Trophoblast cell (in vitro differentiated cells and primary cell): ENCODE data around the gene TSPAN32.

ENCODE experiments used
- DNase-seq, 2 donors: peaks; one replicate each; pipeline ENCODE4 v3.0.0-alpha.2; 2016
- H2AFZ ChIP-seq: 2 replicates; pipeline ENCODE4 v1.6.1; 2013; ENCODE audit warnings: low read length, moderate library complexity, mild to moderate bottlenecking; ENCODE audit not compliant: insufficient read depth, poor library complexity
- H2AK5ac ChIP-seq: 2 replicates; pipeline ENCODE4 v1.6.1; 2013; ENCODE audit warnings: mild to moderate bottlenecking, low read length
- H2BK120ac ChIP-seq: 2 replicates; pipeline ENCODE4 v1.6.1; 2013; ENCODE audit warnings: low read length, mild to moderate bottlenecking, moderate library complexity; ENCODE audit not compliant: insufficient read depth, poor library complexity
- H2BK12ac ChIP-seq: 2 replicates; pipeline ENCODE4 v1.6.1; 2013; ENCODE audit warnings: mild to moderate bottlenecking, low read length, moderate library complexity
- H2BK5ac ChIP-seq: 2 replicates; pipeline ENCODE4 v1.6.1; 2013; ENCODE audit warnings: low read length, low read depth, moderate library complexity, mild to moderate bottlenecking; ENCODE audit not compliant: poor library complexity
- H3K14ac ChIP-seq: 2 replicates; pipeline ENCODE4 v1.6.1; 2013; ENCODE audit warnings: mild to moderate bottlenecking, low read length
- H3K18ac ChIP-seq: 2 replicates; pipeline ENCODE4 v1.6.1; 2013; ENCODE audit warnings: mild to moderate bottlenecking, low read length
- H3K23ac ChIP-seq: 2 replicates; pipeline ENCODE4 v1.6.1; 2013; ENCODE audit warnings: low read length
- H3K27ac ChIP-seq: 2 replicates; pipeline ENCODE4 v1.5.1; 2013; ENCODE audit warnings: low read depth, mild to moderate bottlenecking, inconsistent platforms, low read length, moderate library complexity
- H3K27me3 ChIP-seq: 2 replicates; pipeline ENCODE4 v1.6.1; 2013; ENCODE audit warnings: inconsistent platforms, mild to moderate bottlenecking, low read length, moderate library complexity; ENCODE audit not compliant: insufficient read depth
- H3K36me3 ChIP-seq, 2 experiments: 1 replicate in 1 of 2; 2 replicates in 1 of 2; pipeline ENCODE4 v1.6.1; 2013; ENCODE audit warnings: low read length in 2 of 2, mild to moderate bottlenecking in 2 of 2, moderate library complexity in 1 of 2; ENCODE audit not compliant: insufficient read depth in 2 of 2, control insufficient read depth in 1 of 2
- H3K4ac ChIP-seq: 2 replicates; pipeline ENCODE4 v1.6.1; 2013; ENCODE audit warnings: low read depth, mild to moderate bottlenecking, low read length, moderate library complexity
- H3K4me1 ChIP-seq, 2 experiments: 1 replicate in 1 of 2; 2 replicates in 1 of 2; pipeline ENCODE4 v1.6.1; 2013; ENCODE audit warnings: low read length in 2 of 2, mild to moderate bottlenecking in 2 of 2, moderate library complexity in 1 of 2; ENCODE audit not compliant: insufficient read depth in 2 of 2, control insufficient read depth in 1 of 2
- H3K4me2 ChIP-seq: 2 replicates; pipeline ENCODE4 v1.6.1; 2013; ENCODE audit warnings: inconsistent platforms, mild to moderate bottlenecking, low read length, moderate library complexity
- H3K4me3 ChIP-seq: 2 replicates; pipeline ENCODE4 v1.5.1; 2013; ENCODE audit warnings: mild to moderate bottlenecking, low read depth, low read length, inconsistent platforms
- H3K79me1 ChIP-seq: one replicate; pipeline ENCODE4 v1.6.1; 2013; ENCODE audit warnings: low read length
- H3K79me2 ChIP-seq: 2 replicates; pipeline ENCODE4 v1.6.1; 2013; ENCODE audit warnings: low read length, mild to moderate bottlenecking; ENCODE audit not compliant: control insufficient read depth, insufficient read depth, poor library complexity
- H3K9ac ChIP-seq: 2 replicates; pipeline ENCODE4 v1.6.1; 2013; ENCODE audit warnings: mild to moderate bottlenecking, low read length
- H3K9me3 ChIP-seq: 2 replicates; pipeline ENCODE4 v1.6.1; 2013; ENCODE audit warnings: low read depth, mild to moderate bottlenecking, control low read depth, inconsistent platforms, low read length; ENCODE audit not compliant: insufficient read depth
- H4K12ac ChIP-seq: 2 replicates; pipeline ENCODE4 v1.6.1; 2013; ENCODE audit warnings: low read depth, mild to moderate bottlenecking, low read length, moderate library complexity
- H4K8ac ChIP-seq: 2 replicates; pipeline ENCODE4 v1.6.1; 2013; ENCODE audit warnings: low read depth, mild to moderate bottlenecking, low read length, moderate library complexity
- H4K91ac ChIP-seq: one replicate; pipeline ENCODE4 v1.6.1; 2013; ENCODE audit warnings: low read depth, mild to moderate bottlenecking, low read length, moderate library complexity
- WGBS: extraction: QIAGEN DNeasy Blood & Tissue Kit; methylation state at CpG from one replicate; pipeline ENCODE4 v1.1.7; 2013; ENCODE audit warnings: missing lambda C conversion rate; ENCODE audit not compliant: insufficient read length, insufficient coverage; ENCODE audit errors: extremely low coverage; 5-methylcytosine and 5-hydroxymethylcytosine counted together

TSPAN32 gene

GRCh38 chr11:2270322-2271076 lies 31.3 kb upstream of the TSPAN32 start, which contains the start of gene ASCL2:
ASCL2 (minus strand) TSS chr11:2270588; CDS start chr11:2270332, 256 bp downstream.
- Histone ChIP-seq H3K9me3 (peaks cover 12% of the 10 kb centered on the region), H2BK12ac (no peak within 1 kb of the TSS), H3K18ac (no peak within 1 kb of the TSS), H3K79me1 (no peaks in the 10 kb centered on the region), H2BK120ac (no peak within 1 kb of the TSS), H3K79me2 (no peaks in the 10 kb centered on the region), H3K4me2 (peak within 1 kb of the TSS; percentile 67), H4K8ac (no peak within 1 kb of the TSS), H3K27me3 (peaks cover 36% of the 10 kb centered on the region), H3K4me3 (no peak within 1 kb of the TSS), H4K12ac (no peak within 1 kb of the TSS), H2BK5ac (no peak within 1 kb of the TSS), H3K9ac (no peak within 1 kb of the TSS), H3K23ac (no peak within 1 kb of the TSS), H3K4ac (no peak within 1 kb of the TSS), H3K27ac (no peak within 1 kb of the TSS), H2AK5ac (no peak within 1 kb of the TSS), H4K91ac (no peak within 1 kb of the TSS), H3K36me3 (no peaks in the 10 kb centered on the region), H2AFZ (peak within 1 kb of the TSS; percentile 60), H3K4me1 (peaks cover 19 to 30% of the 10 kb centered on the region in 2 experiments), H3K14ac (no peak within 1 kb of the TSS)
- no CpG with 5 or more reads among the region's 89 CpGs for WGBS
- DNase-seq, result peak; percentile 89 to 93

GRCh38 chr11:2271077-2271326 lies 30.8 kb upstream of the TSPAN32 start:
- Histone ChIP-seq H2BK120ac (no peak overlapping the region), H3K79me1 (no peaks in the 10 kb centered on the region), H3K4me3 (no peak overlapping the region), H2BK5ac (no peak overlapping the region), H3K18ac (no peak overlapping the region), H3K4ac (no peak overlapping the region), H4K12ac (no peak overlapping the region), H4K91ac (no peak overlapping the region), H3K27ac (no peak overlapping the region), H3K27me3 (peaks cover 36% of the 10 kb centered on the region), H2AK5ac (no peak overlapping the region), H3K4me1 (peaks cover 19 to 30% of the 10 kb centered on the region in 2 experiments), H2AFZ (no peak overlapping the region), H3K79me2 (no peaks in the 10 kb centered on the region), H3K23ac (no peak overlapping the region), H2BK12ac (no peak overlapping the region), H3K14ac (no peak overlapping the region), H3K4me2 (peak overlapping the region; percentile 17), H3K9me3 (peaks cover 15% of the 10 kb centered on the region), H3K36me3 (no peaks in the 10 kb centered on the region), H4K8ac (no peak overlapping the region), H3K9ac (no peak overlapping the region)
- peak; percentile 91 to 93 for DNase-seq
- WGBS, result no CpG with 5 or more reads among the region's 28 CpGs

- Histone ChIP-seq H3K79me2 (no peaks in the 10 kb centered on the region), H3K79me1 (no peaks in the 10 kb centered on the region), H3K9me3 (peaks cover 15% of the 10 kb centered on the region), H3K23ac (no peak overlapping the region), H2BK5ac (no peak overlapping the region), H3K4me2 (no peak overlapping the region), H3K4ac (no peak overlapping the region), H3K9ac (no peak overlapping the region), H3K27ac (no peak overlapping the region), H3K4me1 (peaks cover 19 to 30% of the 10 kb centered on the region in 2 experiments), H2AFZ (no peak overlapping the region), H3K4me3 (no peak overlapping the region), H2BK120ac (no peak overlapping the region), H4K12ac (no peak overlapping the region), H2AK5ac (no peak overlapping the region), H2BK12ac (no peak overlapping the region), H4K8ac (no peak overlapping the region), H3K36me3 (no peaks in the 10 kb centered on the region), H3K27me3 (peaks cover 36% of the 10 kb centered on the region), H3K18ac (no peak overlapping the region), H3K14ac (no peak overlapping the region), H4K91ac (no peak overlapping the region)
- WGBS, result no CpG with 5 or more reads among the region's 45 CpGs
- peak; percentile 99 to 100 for DNase-seq
Measured at GRCh38 chr11:2271327-2272227, 30.2 kb upstream of the TSPAN32 start.

GRCh38 chr11:2272228-2272945 lies 29.4 kb upstream of the TSPAN32 start:
- H2BK12ac ChIP-seq, result no peak overlapping the region
- H3K4ac ChIP-seq, result no peak overlapping the region
- WGBS, result no CpG with 5 or more reads among the region's 21 CpGs
- H4K91ac ChIP-seq, result no peak overlapping the region
- H3K4me1 ChIP-seq, result peaks cover 19 to 30% of the 10 kb centered on the region in 2 experiments
- H3K27me3 ChIP-seq, result peaks cover 36% of the 10 kb centered on the region
- H2AK5ac ChIP-seq, result no peak overlapping the region
- no peak overlapping the region for H4K8ac ChIP-seq
- H2BK5ac ChIP-seq, result no peak overlapping the region
- no peak overlapping the region for H4K12ac ChIP-seq
- no peak overlapping the region for H3K14ac ChIP-seq
- H3K9ac ChIP-seq, result no peak overlapping the region
- H2AFZ ChIP-seq, result no peak overlapping the region
- H3K23ac ChIP-seq, result no peak overlapping the region
- H3K4me2 ChIP-seq, result no peak overlapping the region
- H3K79me2 ChIP-seq, result no peaks in the 10 kb centered on the region
- H3K4me3 ChIP-seq, result no peak overlapping the region
- H3K36me3 ChIP-seq, result no peaks in the 10 kb centered on the region
- H3K27ac ChIP-seq, result no peak overlapping the region
- peaks cover 15% of the 10 kb centered on the region for H3K9me3 ChIP-seq
- no peaks in the 10 kb centered on the region for H3K79me1 ChIP-seq
- no peak overlapping the region for H3K18ac ChIP-seq
- DNase-seq, result no peak
- no peak overlapping the region for H2BK120ac ChIP-seq
